H9 (cell line): ENCODE results near the gene PCDHA8. TPM values are rescaled to one million over a fixed set of nuclear protein-coding genes. Genes with fewer than 3 reads are reported as not detected.
"Not testable (repeated sequence)": the region's sequence is repeated elsewhere in the genome, so short reads cannot be mapped to it uniquely, and the experiment has no call there.

Experiments used
- DNase-seq: peaks from one replicate; pipeline ENCODE4 v3.0.0-alpha.2; 2017
- H2AFZ ChIP-seq: one replicate; pipeline ENCODE4 v1.6.1; 2013; ENCODE audit warnings: mild to moderate bottlenecking, low read length, control low read depth, moderate library complexity
- H2AK5ac ChIP-seq: 2 replicates; pipeline ENCODE4 v1.6.1; 2013; ENCODE audit warnings: low read length, control low read depth, mixed read lengths; ENCODE audit not compliant: insufficient read length
- H2BK120ac ChIP-seq: one replicate; pipeline ENCODE4 v1.6.1; 2013; ENCODE audit warnings: low read depth, mild to moderate bottlenecking, low read length, control low read depth, inconsistent platforms; ENCODE audit not compliant: poor library complexity, severe bottlenecking
- H2BK12ac ChIP-seq: 2 replicates; pipeline ENCODE4 v1.6.1; 2013; ENCODE audit warnings: low read length, control low read depth, mixed read lengths, low read depth; ENCODE audit not compliant: insufficient read length
- H2BK15ac ChIP-seq: 2 replicates; pipeline ENCODE4 v1.6.1; 2013; ENCODE audit warnings: low read depth, low read length, control low read depth
- H2BK20ac ChIP-seq: one replicate; pipeline ENCODE4 v1.6.1; 2013; ENCODE audit warnings: low read depth, mild to moderate bottlenecking, low read length, control low read depth, inconsistent platforms; ENCODE audit not compliant: poor library complexity, severe bottlenecking
- H2BK5ac ChIP-seq: 2 replicates; pipeline ENCODE4 v1.6.1; 2013; ENCODE audit warnings: low read length, control low read depth, mixed read lengths; ENCODE audit not compliant: insufficient read length
- H3K14ac ChIP-seq: 2 replicates; pipeline ENCODE4 v1.6.1; 2013; ENCODE audit warnings: low read length, control low read depth; ENCODE audit not compliant: insufficient read depth
- H3K18ac ChIP-seq: 2 replicates; pipeline ENCODE4 v1.6.1; 2013; ENCODE audit warnings: low read depth, mild to moderate bottlenecking, mixed read lengths, low read length, control low read depth; ENCODE audit not compliant: insufficient read length
- H3K23ac ChIP-seq: 2 replicates; pipeline ENCODE4 v1.6.1; 2013; ENCODE audit warnings: low read length, control low read depth, mixed read lengths, low read depth; ENCODE audit not compliant: insufficient read length
- H3K23me2 ChIP-seq: 2 replicates; pipeline ENCODE4 v1.6.1; 2013; ENCODE audit warnings: low read depth, mild to moderate bottlenecking, mixed read lengths, low read length, control low read depth; ENCODE audit not compliant: insufficient read length, poor library complexity, severe bottlenecking
- H3K27ac ChIP-seq: 2 replicates; pipeline ENCODE4 v1.5.1; 2013; ENCODE audit warnings: low read length, control low read depth, mixed read lengths, low read depth; ENCODE audit not compliant: insufficient read length
- H3K27me3 ChIP-seq: 2 replicates; pipeline ENCODE4 v1.6.1; 2013; ENCODE audit warnings: low read length, control low read depth, inconsistent platforms; ENCODE audit not compliant: insufficient read depth
- H3K4ac ChIP-seq: 2 replicates; pipeline ENCODE4 v1.6.1; 2013; ENCODE audit warnings: low read depth, mild to moderate bottlenecking, control low read depth, inconsistent platforms, low read length, moderate library complexity
- H3K4me1 ChIP-seq: 2 replicates; pipeline ENCODE4 v1.6.1; 2013; ENCODE audit warnings: low read length, control low read depth, inconsistent platforms; ENCODE audit not compliant: insufficient read depth
- H3K4me2 ChIP-seq: 2 replicates; pipeline ENCODE4 v1.6.1; 2013; ENCODE audit warnings: low read length, control low read depth, mixed read lengths; ENCODE audit not compliant: insufficient read length, insufficient read depth
- H3K56ac ChIP-seq: 2 replicates; pipeline ENCODE4 v1.6.1; 2013; ENCODE audit warnings: low read depth, mild to moderate bottlenecking, mixed read lengths, low read length, control low read depth; ENCODE audit not compliant: insufficient read length
- H3K79me1 ChIP-seq: 2 replicates; pipeline ENCODE4 v1.6.1; 2013; ENCODE audit warnings: low read depth, mild to moderate bottlenecking, moderate library complexity, low read length, control low read depth, inconsistent platforms; ENCODE audit not compliant: insufficient read depth, poor library complexity, severe bottlenecking
- H3K79me2 ChIP-seq: 2 replicates; pipeline ENCODE4 v1.6.1; 2013; ENCODE audit warnings: low read length, control low read depth, inconsistent platforms; ENCODE audit not compliant: insufficient read depth
- H3K9ac ChIP-seq: 2 replicates; pipeline ENCODE4 v1.6.1; 2013; ENCODE audit warnings: low read length, control low read depth, mixed read lengths; ENCODE audit not compliant: insufficient read length; ENCODE audit errors: extremely low read depth
- H3K9me3 ChIP-seq: one replicate; pipeline ENCODE4 v1.6.1; 2013; ENCODE audit warnings: low read depth, low read length, inconsistent platforms; ENCODE audit not compliant: control insufficient read depth
- H3T11ph ChIP-seq: one replicate; pipeline ENCODE4 v1.6.1; 2013; ENCODE audit warnings: mild to moderate bottlenecking, low read length, control low read depth, inconsistent platforms
- H4K20me1 ChIP-seq: one replicate; pipeline ENCODE4 v1.6.1; 2013; ENCODE audit not compliant: control insufficient read depth, insufficient read length, insufficient read depth
- H4K5ac ChIP-seq: 2 replicates; pipeline ENCODE4 v1.6.1; 2013; ENCODE audit warnings: low read depth, mild to moderate bottlenecking, mixed read lengths, low read length, control low read depth; ENCODE audit not compliant: insufficient read length
- H4K8ac ChIP-seq: replicated peaks from 2 replicates; pipeline ENCODE4 v1.6.1; 2013; ENCODE audit warnings: low read length, control low read depth, mixed read lengths, low read depth; ENCODE audit not compliant: insufficient read length
- H4K91ac ChIP-seq: 2 replicates; pipeline ENCODE4 v1.6.1; 2013; ENCODE audit warnings: low read depth, mild to moderate bottlenecking, moderate library complexity, mixed read lengths, low read length, control low read depth; ENCODE audit not compliant: insufficient read length
- H3K27ac Mint-ChIP-seq, 3 experiments: 2 replicates in 2 of 3; 3 replicates in 1 of 3; pipeline ENCODE4 v1.8.0; 2020 to 2021; ENCODE audit warnings: mixed read lengths in 3 of 3, mild to moderate bottlenecking in 1 of 3, moderate library complexity in 1 of 3
- H3K27me3 Mint-ChIP-seq: 2 replicates; pipeline ENCODE4 v1.8.0; 2021; ENCODE audit warnings: low read depth, mild to moderate bottlenecking, moderate library complexity, mixed read lengths
- H3K36me3 Mint-ChIP-seq, 3 experiments: 2 replicates in 2 of 3; 3 replicates in 1 of 3; pipeline ENCODE4 v1.8.0; 2020 to 2021; ENCODE audit warnings: low read depth in 3 of 3, mixed read lengths in 3 of 3; ENCODE audit not compliant: insufficient read depth in 1 of 3
- H3K4me1 Mint-ChIP-seq, 2 experiments: 2 replicates each; pipeline ENCODE4 v1.8.0; 2020; ENCODE audit warnings: mixed read lengths in 2 of 2
- H3K4me3 Mint-ChIP-seq, 2 experiments: 2 replicates in 1 of 2; 3 replicates in 1 of 2; pipeline ENCODE4 v1.8.0; 2020 to 2021; ENCODE audit warnings: mild to moderate bottlenecking in 2 of 2, mixed read lengths in 2 of 2, moderate library complexity in 1 of 2
- H3K9me3 Mint-ChIP-seq, 2 experiments: 2 replicates in 1 of 2; 3 replicates in 1 of 2; pipeline ENCODE4 v1.8.0; 2020; ENCODE audit warnings: mild to moderate bottlenecking in 2 of 2, mixed read lengths in 2 of 2, moderate library complexity in 1 of 2
- CTCF ChIP-seq: fragments of 200-600 bp; sonication (generic); conservative IDR thresholded peaks from 3 replicates; pipeline ENCODE4 v1.8.0; 2021; ENCODE audit warnings: antibody characterized with exemption, mild to moderate bottlenecking
- WGBS: extraction: QIAGEN DNeasy Blood & Tissue Kit; methylation state at CpG from one replicate; pipeline ENCODE4 v1.1.7; 2013; ENCODE audit warnings: missing lambda C conversion rate, low lambda C conversion rate, mixed read lengths; ENCODE audit not compliant: insufficient read length; ENCODE audit errors: extremely low coverage; 5-methylcytosine and 5-hydroxymethylcytosine counted together
- total RNA-seq: library from RNA; stranded (reverse); gene quantifications from 2 replicates; pipeline ENCODE4 v1.2.1, GENCODE V29; 2021

Gene PCDHA8
- total RNA-seq, 1 experiment from 2014 or later = 0.57 TPM

- Histone ChIP-seq H2AFZ (no peak overlapping the region), H3T11ph (no peak overlapping the region), H3K9me3 (no peaks in the 10 kb centered on the region), H3K23ac (no peak overlapping the region), H4K91ac (no peak overlapping the region), H2BK120ac (no peak overlapping the region), H3K4me1 (no peaks in the 10 kb centered on the region), H2BK12ac (no peak overlapping the region), H3K4ac (no peak overlapping the region), H3K27me3 (no peaks in the 10 kb centered on the region), H4K8ac (no peak overlapping the region), H3K4me2 (no peak overlapping the region), H2BK20ac (no peak overlapping the region), H3K79me2 (no peaks in the 10 kb centered on the region), H2BK5ac (no peak overlapping the region), H3K9ac (no peak overlapping the region), H2AK5ac (no peak overlapping the region), H3K23me2 (no peaks in the 10 kb centered on the region), H3K18ac (no peak overlapping the region), H3K27ac (no peak overlapping the region), H3K79me1 (no peaks in the 10 kb centered on the region), H4K5ac (no peak overlapping the region), H3K56ac (no peak overlapping the region), H2BK15ac (no peak overlapping the region), H4K20me1 (no peaks in the 10 kb centered on the region), H3K14ac (no peak overlapping the region)
- Mint-ChIP-seq H3K4me3 (no peak overlapping the region), H3K27me3 (no peaks in the 10 kb centered on the region), H3K9me3 (peaks cover 48 to 50% of the 10 kb centered on the region in 2 experiments), H3K4me1 (no peaks in the 10 kb centered on the region), H3K27ac (no peak overlapping the region), H3K36me3 (peaks cover 8 to 44% (median 31%) of the 10 kb centered on the region in 3 experiments)
- WGBS = no CpG with 5 or more reads among the region's 16 CpGs
- TF ChIP-seq CTCF = peak; percentile 17; the same call in 2 of the 3 replicates
- DNase-seq = no peak
Measured at GRCh38 chr5:140801494-140801841, 39.5 kb upstream of the PCDHA8 start.

GRCh38 chr5:140802381-140802780 is 38.6 kb upstream of the PCDHA8 start:
- not testable (repeated sequence) for H4K91ac ChIP-seq, H3K4me1 ChIP-seq, H2BK15ac ChIP-seq, H3K4me2 ChIP-seq, DNase-seq, H3K79me1 ChIP-seq, H3K4ac ChIP-seq, H3K18ac ChIP-seq, H3K23me2 ChIP-seq, H2AFZ ChIP-seq, H3K23ac ChIP-seq, H2BK120ac ChIP-seq, H4K8ac ChIP-seq, H4K5ac ChIP-seq, H3K4me1 Mint-ChIP-seq, H3K56ac ChIP-seq, H3K27me3 Mint-ChIP-seq, H3K9me3 ChIP-seq, H3K27me3 ChIP-seq, H2BK20ac ChIP-seq, H3K4me3 Mint-ChIP-seq, H3K79me2 ChIP-seq, H2BK12ac ChIP-seq, H3K9ac ChIP-seq, H3K27ac ChIP-seq, H3T11ph ChIP-seq, H4K20me1 ChIP-seq, H3K14ac ChIP-seq, H2BK5ac ChIP-seq, H3K27ac Mint-ChIP-seq, H2AK5ac ChIP-seq
- whole genome bisulfite sequencing = no CpG with 5 or more reads among the region's 45 CpGs
- Mint-ChIP-seq H3K36me3 (peaks cover 8 to 40% (median 32%) of the 10 kb centered on the region in 3 experiments), H3K9me3 (peaks cover 43 to 50% of the 10 kb centered on the region in 2 experiments)
